NCI-H146 treated with DMSO at 0.1 percent for 48 hours (cell line): ENCODE measurements around the gene RAD51B.

Source experiments
- DNase-seq: peaks from one replicate; lab custom pipeline; 2025; ENCODE audit not compliant: unreplicated experiment; lab: John Stamatoyannopoulos, UW

Gene RAD51B

DNA sequence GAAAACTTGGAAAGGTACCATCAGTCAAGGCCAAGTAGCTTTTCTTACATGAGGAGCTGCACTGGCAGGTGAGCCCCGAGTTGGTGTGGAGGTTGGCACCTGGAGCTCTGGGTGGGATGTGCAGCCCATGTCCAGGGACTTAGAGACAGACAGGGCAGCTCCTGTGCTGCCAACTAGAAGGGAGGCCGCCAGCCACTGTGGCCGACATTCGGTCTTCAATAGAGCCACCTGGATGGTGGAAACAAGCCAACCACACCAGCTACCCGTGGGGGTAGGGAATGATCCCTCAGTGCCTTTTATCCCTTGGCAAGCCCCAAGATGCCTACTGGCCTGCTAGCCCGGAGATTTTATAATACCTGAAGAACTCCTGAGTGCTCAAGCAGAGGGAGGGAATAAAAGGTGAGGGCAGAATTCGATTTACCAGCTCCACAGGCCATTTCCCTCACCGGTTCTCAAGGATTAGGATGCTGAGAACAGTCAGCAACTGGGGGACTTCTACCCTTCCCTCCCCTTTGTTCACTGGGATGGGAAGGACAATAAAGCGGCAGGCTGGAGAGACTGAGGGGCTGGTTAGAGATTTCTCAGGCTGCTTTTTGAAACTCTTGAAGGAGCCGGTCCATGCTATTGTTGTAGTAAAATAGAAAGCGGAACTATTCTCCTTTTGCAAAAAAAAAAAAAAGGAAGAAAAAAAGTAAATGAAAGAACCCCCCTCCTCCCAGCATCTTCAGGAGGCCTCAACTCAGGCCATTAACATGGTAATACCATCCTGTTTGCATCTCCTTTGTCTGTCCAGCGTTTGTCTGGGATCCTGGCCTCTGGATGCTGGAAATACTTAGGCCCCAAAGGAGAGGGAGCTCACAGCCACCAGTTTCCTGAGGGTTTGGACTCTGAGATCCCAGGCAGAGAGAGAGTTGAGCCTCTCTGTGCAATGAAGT, 651.7 kb downstream of the RAD51B start:
- no peak for DNase-seq

DNA sequence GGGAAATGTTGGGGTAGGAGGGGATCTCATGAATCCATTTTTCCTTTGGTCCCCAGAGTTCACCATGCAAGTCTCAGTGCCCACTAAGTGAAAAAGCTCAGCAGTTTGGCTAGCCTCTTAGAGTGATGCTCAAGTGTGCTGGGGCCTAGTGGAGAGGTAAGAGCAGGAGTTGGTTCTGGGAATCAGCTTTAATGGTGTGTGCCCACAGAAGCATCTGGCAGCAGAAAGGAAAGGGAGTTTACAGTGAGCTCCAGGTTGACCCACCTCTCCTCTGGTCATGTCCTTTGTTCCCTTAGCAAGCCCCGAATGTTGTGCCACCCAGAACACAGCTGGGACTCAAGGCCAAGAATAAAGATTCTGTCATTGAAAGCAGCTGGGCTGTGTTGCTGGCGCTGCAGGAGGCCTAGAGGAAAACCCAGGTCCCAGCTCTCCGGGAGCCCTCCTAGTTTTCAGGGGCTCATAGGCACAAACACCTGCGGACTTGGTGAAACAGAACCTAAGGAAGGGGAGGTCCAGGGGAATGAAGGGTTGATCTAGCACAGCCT, 652.5 kb downstream of the RAD51B start:
- DNase-seq, result no peak

DNA sequence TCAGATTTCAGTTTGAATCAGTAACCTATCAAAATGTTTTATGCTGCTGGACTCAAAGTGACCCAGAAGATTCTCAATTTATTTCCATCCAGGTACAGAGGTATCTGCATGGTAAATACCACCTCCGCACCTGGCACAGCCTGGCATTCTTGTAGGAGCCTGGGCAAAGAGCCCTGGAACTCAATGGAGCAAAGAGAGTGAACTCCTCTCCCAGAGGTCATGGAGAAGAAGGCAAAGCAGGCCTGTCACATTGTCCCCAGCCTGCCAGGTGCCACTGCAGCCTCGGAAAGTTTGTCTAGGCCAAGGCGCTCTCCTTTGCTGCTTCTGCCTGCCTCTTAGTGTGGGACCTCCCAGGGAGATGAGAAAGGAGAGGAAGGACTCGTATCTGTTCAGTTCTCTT, 653.5 kb downstream of the RAD51B start:
- DNase-seq, result no peak

DNA sequence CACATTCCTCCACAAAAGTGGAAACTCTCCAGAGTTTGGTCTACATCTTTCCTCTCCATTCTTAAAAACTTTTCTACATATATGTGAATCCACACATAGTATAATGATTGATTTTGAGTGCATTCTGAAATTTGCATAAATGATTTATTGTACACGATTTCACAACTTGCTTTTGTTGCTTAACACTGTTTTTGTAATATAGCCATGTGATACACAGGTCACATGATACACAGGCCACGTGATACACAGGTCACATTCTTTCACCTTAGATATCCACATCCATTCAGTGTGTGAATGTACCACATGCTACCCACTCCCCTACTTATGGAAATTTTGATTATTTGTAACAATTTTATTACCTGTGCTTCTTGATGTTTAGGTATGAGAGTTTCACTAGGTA, 654.2 kb downstream of the RAD51B start:
- DNase-seq, result no peak

DNA sequence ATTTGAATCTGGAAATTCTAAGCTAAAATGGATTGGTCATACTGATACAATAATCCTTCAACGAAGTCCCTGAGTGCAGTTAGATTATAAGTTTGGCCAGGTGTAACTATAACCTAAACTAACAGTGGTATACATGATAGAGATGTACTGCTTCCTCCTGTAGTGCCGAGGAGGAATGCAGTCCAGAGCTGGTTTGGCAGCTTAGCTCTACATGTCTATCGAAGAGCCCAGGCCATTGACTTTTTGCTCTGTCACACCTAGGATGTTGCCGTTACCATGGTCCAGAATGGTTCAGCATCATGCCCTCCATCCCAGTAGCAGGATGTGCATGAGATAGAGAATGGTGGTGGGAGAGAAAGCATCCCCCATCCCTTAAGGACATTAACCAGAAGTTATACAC, 655.2 kb downstream of the RAD51B start:
- DNase-seq, result no peak

DNA sequence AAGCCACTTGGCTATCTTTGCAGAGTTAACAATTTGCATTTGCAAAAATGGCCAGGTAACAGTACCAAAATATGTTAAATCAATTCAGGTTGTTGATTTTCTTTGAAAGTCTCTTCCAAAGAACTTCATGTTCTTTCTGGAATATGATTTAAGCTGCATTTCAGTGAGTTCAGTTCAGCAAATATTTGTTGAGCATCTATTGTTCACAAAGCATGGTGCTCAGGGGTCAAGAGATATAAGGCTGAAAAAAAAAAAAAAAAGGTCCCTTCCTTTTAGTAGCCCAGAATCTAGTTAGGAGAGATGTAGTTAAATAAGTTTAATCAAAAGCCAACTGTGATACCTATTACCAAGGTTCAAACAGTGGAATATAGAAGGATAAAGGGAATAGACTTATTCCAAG, 656.2 kb downstream of the RAD51B start:
- no peak for DNase-seq

DNA sequence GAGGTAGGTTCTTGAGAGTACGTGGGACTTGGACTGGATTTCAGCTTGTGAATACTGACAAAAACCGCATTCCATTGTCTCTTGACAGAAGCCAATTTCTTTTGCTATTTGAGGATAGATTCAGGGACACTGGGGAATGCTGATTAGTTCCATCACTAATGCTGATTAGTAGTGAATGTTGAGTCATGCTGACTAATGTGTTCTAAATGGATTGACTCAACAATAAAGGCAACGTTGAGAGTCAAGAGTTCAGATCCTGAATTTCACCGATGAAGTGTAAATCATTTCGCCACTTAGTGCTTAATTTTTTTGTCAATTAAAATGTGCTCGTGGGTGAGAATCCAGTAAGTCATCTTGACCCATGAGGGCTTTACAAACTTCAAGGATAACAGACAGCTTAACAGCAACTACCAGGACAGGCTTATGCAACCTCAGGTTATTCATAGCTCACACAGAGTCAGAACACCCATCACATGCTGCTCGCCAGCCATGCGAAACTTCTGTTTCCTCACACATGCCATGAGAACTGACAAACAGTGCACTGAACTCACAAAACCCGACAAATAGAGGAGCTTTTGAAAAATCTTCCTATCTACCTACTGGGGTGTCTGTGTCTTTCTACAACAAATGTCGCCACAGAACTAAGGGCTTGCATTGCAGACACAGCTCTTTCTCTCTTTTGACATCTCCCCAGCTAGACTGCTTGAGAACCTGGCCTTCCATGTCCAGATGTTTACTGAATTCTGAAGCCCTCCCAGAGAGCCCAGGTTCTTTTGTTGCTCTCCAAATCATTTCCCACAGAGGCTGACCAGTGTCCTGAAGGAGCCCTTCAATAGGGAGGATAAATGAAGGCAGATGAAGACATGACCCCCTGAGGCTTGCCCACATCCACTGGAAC, 656.9 kb downstream of the RAD51B start:
- no peak for DNase-seq

DNA sequence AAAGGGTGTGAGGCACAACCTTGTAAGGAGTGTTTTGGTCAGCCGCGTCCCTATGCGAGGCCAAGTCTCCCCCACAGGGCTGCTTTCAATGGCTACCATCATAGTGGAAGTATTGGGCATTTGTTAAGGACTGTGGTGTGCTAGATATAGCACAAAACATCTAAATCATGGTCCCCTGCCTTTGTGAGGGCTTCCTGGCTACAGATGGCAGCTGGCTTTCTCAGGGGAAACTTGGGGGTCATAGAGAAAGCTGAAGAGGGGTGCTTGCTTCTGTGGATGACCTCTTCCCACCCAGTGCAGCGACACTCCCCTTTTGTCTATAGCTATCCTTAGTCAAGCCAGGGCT, 657.5 kb downstream of the RAD51B start:
- DNase-seq, result no peak

DNA sequence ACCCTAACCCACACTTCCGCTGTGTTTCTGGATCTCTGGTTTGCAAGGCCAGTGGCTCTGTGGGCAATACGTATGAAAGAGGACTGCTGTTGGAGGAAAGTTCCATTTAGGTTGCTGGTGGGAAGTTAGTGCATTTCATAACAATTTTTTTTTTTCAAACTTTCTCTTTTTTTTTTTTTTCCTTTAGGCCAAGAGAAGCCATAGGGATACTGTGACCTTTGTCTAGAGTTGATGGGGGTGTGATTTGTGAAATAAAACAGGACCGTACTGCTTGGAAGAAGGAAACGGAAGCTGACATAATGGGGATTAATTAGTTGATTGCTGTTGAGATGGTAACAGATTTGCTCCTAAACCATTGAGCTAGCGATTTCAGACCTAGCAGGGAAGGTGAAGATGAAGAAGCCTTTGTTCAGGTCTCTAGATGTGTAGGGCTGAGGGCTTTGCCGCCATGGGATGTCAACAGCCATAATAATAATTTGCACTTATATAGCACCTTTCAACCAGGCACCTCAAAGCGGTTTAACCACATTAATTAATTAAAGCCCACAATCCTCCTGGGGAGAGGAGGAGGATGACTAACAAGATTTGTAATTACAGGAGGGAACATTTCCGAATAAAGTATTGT, 658.0 kb downstream of the RAD51B start:
- no peak for DNase-seq

DNA sequence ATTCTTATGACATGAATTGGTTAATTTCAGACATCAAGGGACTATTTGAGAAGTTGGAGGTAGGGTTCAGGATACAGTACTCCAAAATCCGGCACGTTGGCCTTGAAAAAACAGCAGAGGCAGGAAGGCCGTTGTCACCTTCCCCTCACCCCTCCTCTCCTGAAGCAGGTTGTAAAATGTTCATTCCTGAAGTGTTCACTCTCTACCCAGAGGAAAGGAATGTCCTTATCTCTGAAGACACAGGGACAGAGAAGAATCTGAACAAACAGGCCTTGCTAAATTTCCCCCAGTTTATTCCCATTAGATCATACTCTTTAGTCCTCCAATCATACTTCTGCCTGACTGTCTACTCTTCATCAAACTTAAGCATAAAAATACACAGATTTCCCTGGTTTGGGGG, 659.7 kb downstream of the RAD51B start:
- DNase-seq, result no peak

DNA sequence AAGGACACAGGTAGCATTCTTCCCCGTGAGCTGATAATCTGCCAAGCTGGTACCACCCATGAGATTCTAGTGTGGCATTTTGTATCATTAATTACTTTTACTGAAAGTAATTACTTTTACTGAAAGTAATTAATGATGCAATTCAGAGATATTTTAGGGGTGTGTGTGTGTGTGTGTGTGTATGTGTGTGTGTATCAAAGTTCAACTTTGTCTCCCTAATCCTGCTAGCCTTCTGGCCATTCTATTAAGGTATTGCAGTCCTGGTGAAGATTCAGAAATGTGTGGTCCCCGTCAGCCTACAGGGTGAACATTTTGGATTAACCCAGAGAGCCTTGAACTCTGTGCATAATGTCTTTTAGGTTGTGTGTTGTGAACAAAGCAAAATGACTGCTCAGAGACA, 662.4 kb downstream of the RAD51B start:
- DNase-seq, result no peak

DNA sequence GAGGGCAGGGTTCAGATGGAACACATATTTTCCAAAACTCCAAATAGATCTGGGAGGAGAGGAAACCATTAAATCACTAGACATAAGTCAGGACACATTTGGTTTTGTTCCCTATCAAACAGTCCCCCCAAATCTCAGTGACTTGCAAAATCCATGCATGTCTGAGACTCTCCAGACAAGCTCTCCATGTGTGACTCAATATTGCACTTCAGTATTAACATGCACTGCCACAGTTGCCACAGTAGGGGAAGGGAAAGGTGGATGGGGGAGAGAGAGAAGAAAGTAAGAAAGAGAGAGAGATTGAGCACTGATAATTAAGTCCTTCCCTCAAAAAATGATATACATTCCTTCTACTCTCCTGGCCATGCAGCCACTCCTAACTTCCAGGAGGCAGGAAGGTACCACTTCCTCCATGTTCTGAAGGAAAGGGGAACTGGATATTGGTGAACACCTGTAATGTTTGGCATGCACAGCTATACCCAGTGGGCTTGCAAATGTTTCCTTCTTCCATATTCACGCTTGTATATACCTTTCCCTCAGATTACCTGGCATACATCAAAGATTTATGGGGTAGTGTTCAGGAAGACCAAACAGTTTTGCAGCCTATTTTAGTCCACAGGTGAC, 663.3 kb downstream of the RAD51B start:
- no peak for DNase-seq

DNA sequence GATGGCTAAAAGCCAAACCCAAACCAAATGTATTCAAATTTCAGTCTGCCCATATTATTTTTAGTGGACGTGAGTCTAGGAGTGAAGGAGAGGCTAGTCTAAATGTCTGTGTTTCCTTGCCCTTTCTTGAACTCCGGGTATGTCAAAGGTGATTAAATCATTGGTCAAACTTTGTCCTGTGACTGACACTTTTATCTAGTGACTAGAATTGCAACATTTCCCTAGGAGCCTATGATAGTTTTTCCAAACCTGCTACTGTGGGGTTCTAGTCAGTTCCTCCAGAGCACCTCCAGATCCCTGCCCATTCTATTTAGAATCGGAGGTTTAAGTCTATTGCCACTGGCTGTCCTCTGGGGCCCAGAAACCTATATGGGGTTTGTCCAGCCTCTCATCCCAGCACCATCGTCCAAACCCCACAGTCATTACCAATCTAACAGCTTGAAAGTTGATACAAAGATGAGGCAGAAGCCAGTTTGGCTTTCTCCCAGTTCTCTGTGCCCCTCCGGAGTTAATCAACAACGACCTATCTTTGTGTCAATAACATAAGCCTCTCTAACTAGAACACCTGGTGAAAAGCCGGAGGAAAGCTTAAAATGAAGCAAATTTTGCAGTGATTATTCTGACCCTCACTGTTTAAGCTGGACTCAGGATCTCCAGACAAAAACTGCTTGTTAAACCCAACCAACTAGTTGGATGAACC, 666.6 kb downstream of the RAD51B start:
- no peak for DNase-seq

DNA sequence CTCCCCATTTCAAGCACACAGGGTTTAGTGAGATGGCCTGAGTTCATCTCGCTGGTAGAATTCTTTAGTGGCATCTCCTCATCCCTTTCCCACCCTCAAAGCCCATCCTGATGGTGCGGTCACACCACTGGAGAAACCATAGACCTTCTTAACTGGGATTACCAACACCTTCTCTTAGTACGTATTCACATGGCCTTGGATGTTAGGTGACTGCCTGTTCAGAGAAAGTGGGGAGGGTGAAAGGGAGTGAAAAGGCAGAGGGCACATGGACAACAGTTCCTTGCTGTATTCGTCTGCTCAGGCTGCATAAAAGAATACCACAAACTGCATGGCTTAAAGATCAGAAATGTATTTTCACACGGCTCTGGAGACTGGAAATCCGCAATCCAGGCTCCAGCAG, 667.2 kb downstream of the RAD51B start:
- no peak for DNase-seq

DNA sequence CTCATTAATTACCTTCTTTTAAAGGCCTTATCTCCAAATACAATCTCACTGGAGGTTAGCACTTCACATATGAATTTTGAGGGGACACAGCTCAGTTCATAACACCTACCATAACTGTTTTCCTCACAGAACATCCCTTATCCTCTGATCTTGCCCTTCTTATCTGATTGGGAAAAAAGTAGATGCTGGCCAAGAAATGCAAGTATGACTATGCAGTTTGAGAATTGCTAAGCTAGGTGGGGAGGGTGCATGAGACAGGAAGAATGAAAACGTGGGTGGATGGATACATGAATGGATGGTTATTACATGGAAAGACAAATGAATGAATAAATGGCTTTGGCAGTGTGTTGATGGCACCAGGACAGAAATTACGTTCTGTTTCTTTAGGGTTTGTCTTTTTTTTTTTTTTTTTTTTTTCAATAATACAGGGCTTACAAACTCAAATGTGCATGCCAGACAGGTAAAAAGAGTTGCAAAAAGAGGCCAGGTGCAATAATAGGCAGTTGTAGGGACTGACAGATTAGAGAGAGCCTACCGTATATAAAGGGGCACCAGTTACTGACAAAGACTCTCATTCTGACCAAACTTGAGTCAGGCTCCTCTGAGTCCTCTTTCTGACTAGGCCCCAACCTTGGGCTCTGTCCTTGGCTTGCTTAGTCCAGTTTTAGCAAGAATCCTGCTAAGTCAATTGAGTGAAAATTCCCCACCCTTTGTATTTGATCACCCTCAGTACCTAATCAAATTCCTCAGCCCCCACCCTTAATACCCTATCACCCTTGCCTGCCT, 668.4 kb downstream of the RAD51B start:
- DNase-seq, result no peak

DNA sequence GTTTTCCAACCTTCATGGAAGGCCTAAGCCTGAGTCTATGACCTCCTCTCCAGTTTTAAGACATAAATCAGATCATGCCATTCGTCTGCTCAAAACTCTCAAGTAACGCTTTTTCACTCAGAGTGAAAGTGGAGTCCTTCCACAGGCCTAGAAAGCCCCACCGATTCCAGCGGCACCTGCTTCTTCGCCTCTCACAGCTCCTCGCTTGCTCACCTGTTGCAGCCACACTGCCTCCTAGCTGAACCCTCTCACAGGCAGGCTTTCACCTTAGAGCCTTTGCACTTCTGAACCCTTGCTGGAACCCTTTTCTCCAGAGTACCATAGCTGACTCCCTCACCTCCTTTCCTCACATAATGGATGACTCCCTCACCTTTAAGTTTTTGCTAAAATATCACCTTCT, 672.2 kb downstream of the RAD51B start:
- no peak for DNase-seq

DNA sequence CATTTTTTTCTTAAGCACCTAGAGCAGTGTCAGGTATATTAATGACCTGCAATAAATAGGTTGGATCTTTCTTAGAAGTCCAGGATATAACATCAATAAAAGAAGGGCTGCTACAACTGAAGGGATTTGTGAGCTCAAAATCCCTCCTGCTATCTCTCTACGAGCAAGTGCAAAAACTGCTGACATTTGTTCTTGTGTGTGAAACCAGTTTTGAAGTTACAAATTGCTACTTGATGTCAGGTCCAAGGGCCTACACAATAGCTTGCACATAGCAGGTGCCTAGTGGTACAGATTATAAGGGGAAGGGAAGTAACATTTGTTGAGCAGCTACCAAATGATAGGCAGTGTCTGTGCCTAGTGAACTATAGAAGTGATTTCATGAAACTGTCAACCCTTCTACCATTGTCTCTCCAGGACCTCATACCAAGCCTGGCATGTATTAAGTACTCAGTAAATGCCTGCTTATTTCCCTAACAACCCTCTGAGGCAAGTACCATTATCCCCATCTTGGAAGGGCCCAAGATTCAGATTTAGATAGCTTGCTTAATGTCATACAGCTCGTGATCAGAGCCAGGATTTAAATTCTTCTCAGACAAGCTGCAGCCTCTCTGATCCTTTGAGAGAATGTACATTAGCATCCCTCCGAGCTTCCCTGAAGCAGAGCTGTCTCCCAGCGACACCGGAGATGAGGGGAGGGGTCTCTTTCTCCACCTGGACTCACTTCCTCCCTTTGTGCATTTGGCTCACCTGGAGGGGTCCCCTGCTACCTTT, 673.0 kb downstream of the RAD51B start:
- DNase-seq, result no peak

DNA sequence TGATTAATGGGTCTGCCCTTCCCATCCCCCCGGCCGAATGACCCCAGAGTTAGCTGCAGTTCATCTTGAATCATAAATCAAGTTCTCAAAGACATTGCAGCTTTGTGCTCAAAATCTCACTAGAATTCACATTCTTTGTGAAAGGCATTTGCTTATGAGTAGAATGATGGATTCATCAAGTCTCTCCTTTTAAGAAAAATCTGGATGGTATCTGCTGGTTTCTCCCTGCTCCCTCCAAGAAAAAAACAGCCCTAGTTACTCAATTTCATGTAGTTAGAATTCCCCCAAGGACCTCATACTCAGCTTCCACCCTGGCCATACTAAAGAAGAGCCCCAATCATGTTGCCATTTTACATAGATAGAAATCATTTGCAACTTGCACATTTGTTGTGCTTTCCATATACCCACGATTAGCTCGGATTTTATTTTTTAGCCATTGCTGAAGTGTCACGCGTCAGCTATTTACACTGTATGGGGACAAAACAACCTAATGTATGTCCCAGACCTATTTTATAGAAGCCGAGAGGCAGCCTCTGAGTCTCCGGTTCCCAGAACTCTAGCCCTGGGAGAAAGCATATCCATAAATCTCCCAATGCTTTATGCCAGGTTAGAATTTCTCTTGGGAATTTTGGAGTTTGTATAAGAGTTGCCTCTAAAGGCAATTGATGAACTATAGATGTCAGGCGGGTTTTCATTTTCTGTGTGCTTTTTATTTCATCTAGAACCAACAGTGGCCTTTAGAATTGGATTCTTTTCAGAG, 673.8 kb downstream of the RAD51B start:
- DNase-seq, result no peak
